ENCODE measurements around the gene ZNF254.
A peak's percentile ranks its signal among the peaks of the same experiment; 100 is the strongest.
"Not testable (repeated sequence)": the region's sequence is repeated elsewhere in the genome, so short reads cannot be mapped to it uniquely, and the experiment has no call there.

The ZNF254 gene

GRCh38 chr19:24086974-24087595 lies at the start of gene ZNF254:
ZNF254 (plus strand) TSS chr19:24087187; CDS start chr19:24087308, 121 bp downstream.
- Mint-ChIP-seq H3K36me3 (peaks cover 5% of the 10 kb centered on the region), H3K27ac (peak within 1 kb of the TSS; percentile 96), H3K4me3 (peak within 1 kb of the TSS; percentile 97), H3K4me1 (ENCODE audit: low read depth) (peaks cover 10% of the 10 kb centered on the region), H3K9me3 (ENCODE audit: low read depth) (peaks cover 3% of the 10 kb centered on the region), H3K27me3 (no peaks in the 10 kb centered on the region)

- H3K4me1 Mint-ChIP-seq (ENCODE audit: low read depth) = peaks cover 43% of the 10 kb centered on the region
- H3K36me3 Mint-ChIP-seq = peaks cover 19% of the 10 kb centered on the region
- no peaks in the 10 kb centered on the region for H3K9me3 Mint-ChIP-seq (ENCODE audit: low read depth)
- H3K27ac Mint-ChIP-seq = no peak overlapping the region
- H3K4me3 Mint-ChIP-seq = no peak overlapping the region
- H3K27me3 Mint-ChIP-seq = no peaks in the 10 kb centered on the region
Measured at GRCh38 chr19:24040621-24041020, 46.4 kb upstream of the ZNF254 start.

- Mint-ChIP-seq H3K36me3 (peaks cover 17% of the 10 kb centered on the region), H3K4me1 (ENCODE audit: low read depth) (peaks cover 36% of the 10 kb centered on the region)
- not testable (repeated sequence) for H3K4me3 Mint-ChIP-seq; H3K27ac Mint-ChIP-seq; H3K9me3 Mint-ChIP-seq (ENCODE audit: low read depth); H3K27me3 Mint-ChIP-seq
Measured at GRCh38 chr19:24041326-24041725, 45.7 kb upstream of the ZNF254 start.

- Mint-ChIP-seq H3K36me3 (peaks cover 26% of the 10 kb centered on the region), H3K27ac (peak overlapping the region; percentile 28), H3K9me3 (ENCODE audit: low read depth) (no peaks in the 10 kb centered on the region), H3K4me3 (no peak overlapping the region), H3K27me3 (no peaks in the 10 kb centered on the region), H3K4me1 (ENCODE audit: low read depth) (peaks cover 10% of the 10 kb centered on the region)
Measured at GRCh38 chr19:24046550-24046949, 40.4 kb upstream of the ZNF254 start.

GRCh38 chr19:24048261-24048660 lies 38.7 kb upstream of the ZNF254 start:
- Mint-ChIP-seq H3K4me1 (ENCODE audit: low read depth) (no peaks in the 10 kb centered on the region), H3K27ac (no peak overlapping the region), H3K36me3 (peaks cover 34% of the 10 kb centered on the region), H3K4me3 (no peak overlapping the region), H3K9me3 (ENCODE audit: low read depth) (no peaks in the 10 kb centered on the region), H3K27me3 (no peaks in the 10 kb centered on the region)

GRCh38 chr19:24049537-24049936 lies 37.5 kb upstream of the ZNF254 start:
- peaks cover 38% of the 10 kb centered on the region for H3K36me3 Mint-ChIP-seq
- H3K9me3 Mint-ChIP-seq (ENCODE audit: low read depth) = no peaks in the 10 kb centered on the region
- no peak overlapping the region for H3K27ac Mint-ChIP-seq
- no peak overlapping the region for H3K4me3 Mint-ChIP-seq
- peaks cover 8% of the 10 kb centered on the region for H3K4me1 Mint-ChIP-seq (ENCODE audit: low read depth)
- no peaks in the 10 kb centered on the region for H3K27me3 Mint-ChIP-seq

- H3K27ac Mint-ChIP-seq = no peak overlapping the region
- H3K36me3 Mint-ChIP-seq = peaks cover 35% of the 10 kb centered on the region
- H3K9me3 Mint-ChIP-seq (ENCODE audit: low read depth) = no peaks in the 10 kb centered on the region
- H3K4me3 Mint-ChIP-seq = no peak overlapping the region
- peaks cover 8% of the 10 kb centered on the region for H3K4me1 Mint-ChIP-seq (ENCODE audit: low read depth)
- H3K27me3 Mint-ChIP-seq = no peaks in the 10 kb centered on the region
Measured at GRCh38 chr19:24051516-24051915, 35.5 kb upstream of the ZNF254 start.

GRCh38 chr19:24052811-24053210 lies 34.2 kb upstream of the ZNF254 start:
- no peak overlapping the region for H3K27ac Mint-ChIP-seq
- peaks cover 31% of the 10 kb centered on the region for H3K36me3 Mint-ChIP-seq
- no peaks in the 10 kb centered on the region for H3K9me3 Mint-ChIP-seq (ENCODE audit: low read depth)
- peaks cover 8% of the 10 kb centered on the region for H3K4me1 Mint-ChIP-seq (ENCODE audit: low read depth)
- H3K4me3 Mint-ChIP-seq = no peak overlapping the region
- no peaks in the 10 kb centered on the region for H3K27me3 Mint-ChIP-seq

GRCh38 chr19:24053601-24054000 lies 33.4 kb upstream of the ZNF254 start:
- Mint-ChIP-seq H3K4me3 (no peak overlapping the region), H3K9me3 (ENCODE audit: low read depth) (no peaks in the 10 kb centered on the region)

GRCh38 chr19:24054044-24054935 lies 32.7 kb upstream of the ZNF254 start:
- H3K4me1 Mint-ChIP-seq (ENCODE audit: low read depth) = peaks cover 8% of the 10 kb centered on the region
- peaks cover 30% of the 10 kb centered on the region for H3K36me3 Mint-ChIP-seq
- no peak overlapping the region for H3K4me3 Mint-ChIP-seq
- H3K27me3 Mint-ChIP-seq = no peaks in the 10 kb centered on the region
- H3K27ac Mint-ChIP-seq = peak overlapping the region; percentile 58
- H3K9me3 Mint-ChIP-seq (ENCODE audit: low read depth) = no peaks in the 10 kb centered on the region

More at GRCh38 chr19:24053601-24054000, 33.4 kb upstream of the ZNF254 start:
- no peaks in the 10 kb centered on the region for H3K27me3 Mint-ChIP-seq
- H3K27ac Mint-ChIP-seq = no peak overlapping the region
- peaks cover 8% of the 10 kb centered on the region for H3K4me1 Mint-ChIP-seq (ENCODE audit: low read depth)
- H3K36me3 Mint-ChIP-seq = peaks cover 30% of the 10 kb centered on the region

GRCh38 chr19:24055548-24055947 lies 31.4 kb upstream of the ZNF254 start:
- H3K27me3 Mint-ChIP-seq = no peaks in the 10 kb centered on the region
- H3K4me3 Mint-ChIP-seq = no peak overlapping the region
- H3K36me3 Mint-ChIP-seq = peaks cover 25% of the 10 kb centered on the region
- no peak overlapping the region for H3K27ac Mint-ChIP-seq
- peaks cover 8% of the 10 kb centered on the region for H3K4me1 Mint-ChIP-seq (ENCODE audit: low read depth)
- no peaks in the 10 kb centered on the region for H3K9me3 Mint-ChIP-seq (ENCODE audit: low read depth)

- Mint-ChIP-seq H3K4me1 (ENCODE audit: low read depth) (peaks cover 8% of the 10 kb centered on the region), H3K27ac (no peak overlapping the region), H3K36me3 (peaks cover 16% of the 10 kb centered on the region), H3K9me3 (ENCODE audit: low read depth) (no peaks in the 10 kb centered on the region), H3K27me3 (no peaks in the 10 kb centered on the region), H3K4me3 (no peak overlapping the region)
Measured at GRCh38 chr19:24057144-24057543, 29.8 kb upstream of the ZNF254 start.

- peak overlapping the region; percentile 25 for H3K27ac Mint-ChIP-seq
- H3K4me3 Mint-ChIP-seq = no peak overlapping the region
- H3K36me3 Mint-ChIP-seq = peaks cover 5% of the 10 kb centered on the region
Measured at GRCh38 chr19:24059563-24060295, 27.3 kb upstream of the ZNF254 start.

GRCh38 chr19:24060687-24061356 lies 26.2 kb upstream of the ZNF254 start:
- Mint-ChIP-seq H3K9me3 (ENCODE audit: low read depth) (no peaks in the 10 kb centered on the region), H3K4me1 (ENCODE audit: low read depth) (no peaks in the 10 kb centered on the region), H3K27ac (peak overlapping the region; percentile 25), H3K36me3 (peaks cover 10% of the 10 kb centered on the region), H3K4me3 (no peak overlapping the region), H3K27me3 (no peaks in the 10 kb centered on the region)

More at GRCh38 chr19:24059563-24060295, 27.3 kb upstream of the ZNF254 start:
- Mint-ChIP-seq H3K9me3 (ENCODE audit: low read depth) (no peaks in the 10 kb centered on the region), H3K27me3 (no peaks in the 10 kb centered on the region), H3K4me1 (ENCODE audit: low read depth) (no peaks in the 10 kb centered on the region)

Measured in activated naive CD8-positive, alpha-beta T cell (primary cell).